Measurements from ENCODE around the gene DHX16. TPM values are rescaled to one million over a fixed set of nuclear protein-coding genes. Genes with fewer than 3 reads are reported as not detected.

Gene DHX16
- total RNA-seq, 4 donors from 2014 or later, result 25.0 to 37.0 (median 32.9) TPM

DNA sequence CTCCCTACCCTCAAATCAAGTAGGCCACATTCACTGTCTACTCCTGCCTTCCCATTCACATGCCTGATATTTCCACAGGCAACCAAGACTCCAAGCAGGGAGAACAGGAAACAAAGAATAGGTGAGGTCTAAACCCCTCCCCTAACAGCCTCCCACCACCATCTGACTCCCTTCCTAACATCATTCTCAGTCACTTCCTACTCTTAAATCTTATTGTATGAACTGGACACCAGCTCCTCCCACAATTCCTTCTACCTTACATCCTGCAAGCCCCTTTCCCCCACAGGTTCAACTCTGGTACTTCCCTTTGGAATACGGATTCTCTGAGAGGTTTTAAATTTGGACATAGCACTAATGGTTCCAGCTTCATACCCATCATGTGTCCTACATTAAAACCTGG is 26.8 kb downstream of the DHX16 start:
- DNase-seq (ENCODE audit: low spot score in 2 of 2), result no peak
- 59 to 69% methylated on average over 1 of the region's 1 CpG for WGBS, 2 donors
- H3K4me3 ChIP-seq (ENCODE audit: low read depth, poor library complexity, severe bottlenecking), result no peak overlapping the region
- TF ChIP-seq POLR2A (IDR thresholded peaks at IDR 0.05), result no peak
- TF ChIP-seq, protein P1, sequence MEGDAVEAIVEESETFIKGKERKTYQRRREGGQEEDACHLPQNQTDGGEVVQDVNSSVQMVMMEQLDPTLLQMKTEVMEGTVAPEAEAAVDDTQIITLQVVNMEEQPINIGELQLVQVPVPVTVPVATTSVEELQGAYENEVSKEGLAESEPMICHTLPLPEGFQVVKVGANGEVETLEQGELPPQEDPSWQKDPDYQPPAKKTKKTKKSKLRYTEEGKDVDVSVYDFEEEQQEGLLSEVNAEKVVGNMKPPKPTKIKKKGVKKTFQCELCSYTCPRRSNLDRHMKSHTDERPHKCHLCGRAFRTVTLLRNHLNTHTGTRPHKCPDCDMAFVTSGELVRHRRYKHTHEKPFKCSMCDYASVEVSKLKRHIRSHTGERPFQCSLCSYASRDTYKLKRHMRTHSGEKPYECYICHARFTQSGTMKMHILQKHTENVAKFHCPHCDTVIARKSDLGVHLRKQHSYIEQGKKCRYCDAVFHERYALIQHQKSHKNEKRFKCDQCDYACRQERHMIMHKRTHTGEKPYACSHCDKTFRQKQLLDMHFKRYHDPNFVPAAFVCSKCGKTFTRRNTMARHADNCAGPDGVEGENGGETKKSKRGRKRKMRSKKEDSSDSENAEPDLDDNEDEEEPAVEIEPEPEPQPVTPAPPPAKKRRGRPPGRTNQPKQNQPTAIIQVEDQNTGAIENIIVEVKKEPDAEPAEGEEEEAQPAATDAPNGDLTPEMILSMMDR (IDR thresholded peaks at IDR 0.05), result no peak
- intact Hi-C loops (cut with DNase I; ENCODE audit: low total_unique reads), result no loop called here

DNA sequence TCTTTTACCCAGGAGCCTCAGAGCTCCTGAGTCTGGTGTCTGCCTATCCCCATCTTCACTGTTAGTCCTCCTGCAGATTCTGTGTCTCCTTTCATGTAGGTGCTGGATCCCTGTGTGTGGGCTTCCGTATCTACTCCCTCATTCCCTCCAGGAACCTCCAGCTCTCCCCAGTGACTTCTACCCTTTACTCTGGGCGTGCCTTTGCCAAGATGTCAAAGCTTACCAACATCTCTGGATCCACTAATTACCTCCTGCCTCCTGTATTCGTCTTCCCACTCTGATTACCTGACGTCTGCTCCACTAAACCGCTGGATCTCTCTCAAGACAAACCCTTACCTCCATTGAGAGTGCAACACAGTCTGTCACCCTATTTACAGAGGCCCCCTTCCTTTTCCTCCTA is 28.0 kb downstream of the DHX16 start:
- no peak for DNase-seq (ENCODE audit: low spot score in 2 of 2)
- TF ChIP-seq POLR2A (IDR thresholded peaks at IDR 0.05), result no peak
- TF ChIP-seq, protein P1 (IDR thresholded peaks at IDR 0.05), result no peak
- 78 to 84% methylated on average over 5 of the region's 5 CpGs for WGBS, 2 donors
- H3K4me3 ChIP-seq (ENCODE audit: low read depth, poor library complexity, severe bottlenecking), result no peak overlapping the region
- intact Hi-C loops (cut with DNase I; ENCODE audit: low total_unique reads), result no loop called here

DNA sequence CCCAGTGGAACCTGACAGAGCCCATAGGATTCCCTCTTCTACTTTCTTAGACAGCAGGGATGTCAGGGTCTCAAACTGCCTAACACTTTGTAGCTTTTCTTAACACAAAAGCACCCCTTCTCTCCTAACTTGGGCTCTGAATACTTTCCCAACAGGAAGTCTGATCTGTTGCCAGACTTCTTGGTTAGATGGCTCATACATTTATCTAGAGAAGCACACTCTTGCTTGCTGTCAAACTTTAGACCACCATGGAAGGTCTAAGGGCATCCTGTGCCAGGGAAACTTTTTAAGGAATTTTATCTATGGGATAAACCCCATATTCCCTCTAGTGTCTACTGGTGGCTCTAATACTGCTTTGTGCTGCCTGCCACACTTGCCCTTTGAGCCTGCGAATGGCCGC is 29.1 kb downstream of the DHX16 start:
- intact Hi-C loops (cut with DNase I; ENCODE audit: low total_unique reads), result no loop called here
- 97 to 98% methylated on average over 2 of the region's 2 CpGs for WGBS, 2 donors
- no peak for TF ChIP-seq POLR2A (IDR thresholded peaks at IDR 0.05)
- TF ChIP-seq, protein P1 (IDR thresholded peaks at IDR 0.05), result no peak
- no peak overlapping the region for H3K4me3 ChIP-seq (ENCODE audit: low read depth, poor library complexity, severe bottlenecking)
- no peak for DNase-seq (ENCODE audit: low spot score in 2 of 2)

DNA sequence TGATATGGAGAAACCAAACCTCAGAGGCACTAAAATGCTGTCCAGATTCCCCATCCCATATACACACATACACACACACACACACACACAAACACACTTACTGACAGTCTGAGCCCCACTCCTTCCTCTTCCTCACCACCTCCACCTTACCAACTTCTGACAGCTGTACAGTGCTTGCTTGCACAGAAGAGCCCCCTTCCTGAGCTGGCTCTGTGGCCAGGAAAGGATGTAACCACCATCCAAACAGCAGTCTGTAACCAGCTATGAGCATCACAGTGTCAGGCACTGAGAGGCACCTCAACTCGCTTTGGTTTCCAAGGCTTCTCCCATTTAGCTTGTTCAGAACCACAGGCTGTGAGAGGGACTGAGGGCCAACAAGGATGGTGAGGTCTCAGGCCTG is 31.8 kb downstream of the DHX16 start:
- intact Hi-C loops (cut with DNase I; ENCODE audit: low total_unique reads), result no loop called here
- H3K4me3 ChIP-seq (ENCODE audit: low read depth, poor library complexity, severe bottlenecking), result no peak overlapping the region
- no peak for DNase-seq (ENCODE audit: low spot score in 2 of 2)
- no peak for TF ChIP-seq POLR2A (IDR thresholded peaks at IDR 0.05)
- TF ChIP-seq, protein P1 (IDR thresholded peaks at IDR 0.05), result no peak
- 82 to 88% methylated on average over 1 of the region's 1 CpG for WGBS, 2 donors

DNA sequence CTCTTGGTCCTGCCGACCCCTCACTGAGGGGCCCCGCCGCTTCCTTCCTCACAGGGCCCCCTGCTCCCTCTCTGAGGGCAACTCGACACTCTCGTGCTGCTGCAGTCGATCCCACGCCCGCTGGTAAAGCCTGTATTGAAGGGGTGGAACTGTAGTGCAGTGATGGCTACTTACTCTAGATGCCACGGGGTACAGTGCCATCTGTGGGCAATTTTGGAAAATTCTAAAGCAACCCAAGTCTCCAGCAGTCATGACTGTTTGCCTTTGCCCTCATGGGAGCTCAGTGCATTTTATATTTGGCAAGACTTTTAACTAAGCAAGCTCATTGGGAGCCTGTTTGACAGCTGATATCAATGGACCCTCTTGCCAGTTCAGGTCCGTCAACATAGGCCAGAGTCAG is 32.3 kb downstream of the DHX16 start:
- DNase-seq (ENCODE audit: low spot score in 2 of 2), result no peak
- intact Hi-C loops (cut with DNase I; ENCODE audit: low total_unique reads), result no loop called here
- H3K4me3 ChIP-seq (ENCODE audit: low read depth, poor library complexity, severe bottlenecking), result no peak overlapping the region
- TF ChIP-seq POLR2A (IDR thresholded peaks at IDR 0.05), result no peak
- TF ChIP-seq, protein P1 (IDR thresholded peaks at IDR 0.05), result no peak
- 80 to 86% methylated on average over 10 of the region's 10 CpGs for WGBS, 2 donors

DNA sequence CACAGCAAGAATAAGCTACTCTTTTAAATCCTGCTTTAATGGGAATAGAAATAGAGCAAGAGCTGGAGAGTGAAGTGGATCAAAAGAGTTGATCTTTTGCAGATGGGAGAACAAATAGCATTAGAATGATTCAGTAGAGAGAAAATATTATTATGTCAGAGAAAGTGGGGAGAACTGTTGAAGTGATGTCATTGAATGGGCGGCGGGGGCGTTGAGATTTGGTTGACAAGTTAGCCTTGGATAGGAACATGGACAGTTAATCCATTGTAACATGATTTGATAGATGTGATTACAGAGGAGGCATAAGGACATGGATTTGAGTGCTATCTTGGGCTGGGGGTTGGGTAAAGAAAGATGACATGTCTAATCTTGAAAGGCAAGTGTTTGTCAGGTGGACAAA is 37.0 kb downstream of the DHX16 start:
- intact Hi-C loops (cut with DNase I; ENCODE audit: low total_unique reads), result no loop called here
- DNase-seq (ENCODE audit: low spot score in 2 of 2), result no peak
- H3K4me3 ChIP-seq (ENCODE audit: low read depth, poor library complexity, severe bottlenecking), result no peak overlapping the region
- TF ChIP-seq, protein P1 (IDR thresholded peaks at IDR 0.05), result no peak
- TF ChIP-seq POLR2A (IDR thresholded peaks at IDR 0.05), result no peak
- WGBS, 2 donors, result 95 to 97% methylated on average over 3 of the region's 3 CpGs

Measured in lower leg skin (tissue), 4 donors.